ENCODE data around the gene RIPOR3. TPM values are rescaled to one million over a fixed set of nuclear protein-coding genes. Genes with fewer than 3 reads are reported as not detected.

RIPOR3 gene
- total RNA-seq, 2 experiments from 2014 or later: not detected

- H3K4me3 Mint-ChIP-seq: no peak overlapping the region
- H3K27me3 Mint-ChIP-seq: no peaks in the 10 kb centered on the region
- no peak overlapping the region for H3K27ac Mint-ChIP-seq
- H3K4me1 Mint-ChIP-seq: no peaks in the 10 kb centered on the region
- DNase-seq: no peak
- H3K9me3 Mint-ChIP-seq: no peaks in the 10 kb centered on the region
- H3K36me3 Mint-ChIP-seq: no peaks in the 10 kb centered on the region
These were observed 21.0 kb downstream of the RIPOR3 start for GRCh38 chr20:50670126-50670862.

- no peak overlapping the region for H3K27ac Mint-ChIP-seq
- no peaks in the 10 kb centered on the region for H3K9me3 Mint-ChIP-seq
- no peaks in the 10 kb centered on the region for H3K4me1 Mint-ChIP-seq
- no peak for DNase-seq
- no peaks in the 10 kb centered on the region for H3K36me3 Mint-ChIP-seq
- H3K27me3 Mint-ChIP-seq: no peaks in the 10 kb centered on the region
- no peak overlapping the region for H3K4me3 Mint-ChIP-seq
These were observed 22.5 kb downstream of the RIPOR3 start for GRCh38 chr20:50668798-50669197.

DNA sequence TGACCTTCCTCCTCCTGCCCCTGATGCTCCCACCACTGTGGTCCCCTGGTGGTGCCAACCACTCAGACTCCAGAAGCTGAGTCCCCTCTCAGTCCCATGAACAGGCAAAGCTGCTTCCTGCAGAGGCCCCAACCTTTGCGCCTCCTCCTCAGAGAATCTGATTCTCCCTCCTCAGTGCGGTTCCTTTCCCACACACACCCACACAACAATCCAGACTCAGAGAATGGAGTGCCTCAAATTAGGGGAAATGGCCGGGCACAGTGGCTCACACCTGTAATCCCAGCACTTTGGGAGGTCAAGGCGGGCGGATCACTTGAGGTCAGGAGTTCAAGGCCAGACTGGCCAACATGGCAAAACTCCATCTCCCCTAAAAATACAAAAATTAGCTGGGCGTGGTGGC is 23.0 kb downstream of the RIPOR3 start:
- Mint-ChIP-seq H3K27me3 (no peaks in the 10 kb centered on the region), H3K36me3 (no peaks in the 10 kb centered on the region), H3K9me3 (no peaks in the 10 kb centered on the region), H3K27ac (no peak overlapping the region), H3K4me3 (no peak overlapping the region), H3K4me1 (no peaks in the 10 kb centered on the region)
- no peak for DNase-seq

DNA sequence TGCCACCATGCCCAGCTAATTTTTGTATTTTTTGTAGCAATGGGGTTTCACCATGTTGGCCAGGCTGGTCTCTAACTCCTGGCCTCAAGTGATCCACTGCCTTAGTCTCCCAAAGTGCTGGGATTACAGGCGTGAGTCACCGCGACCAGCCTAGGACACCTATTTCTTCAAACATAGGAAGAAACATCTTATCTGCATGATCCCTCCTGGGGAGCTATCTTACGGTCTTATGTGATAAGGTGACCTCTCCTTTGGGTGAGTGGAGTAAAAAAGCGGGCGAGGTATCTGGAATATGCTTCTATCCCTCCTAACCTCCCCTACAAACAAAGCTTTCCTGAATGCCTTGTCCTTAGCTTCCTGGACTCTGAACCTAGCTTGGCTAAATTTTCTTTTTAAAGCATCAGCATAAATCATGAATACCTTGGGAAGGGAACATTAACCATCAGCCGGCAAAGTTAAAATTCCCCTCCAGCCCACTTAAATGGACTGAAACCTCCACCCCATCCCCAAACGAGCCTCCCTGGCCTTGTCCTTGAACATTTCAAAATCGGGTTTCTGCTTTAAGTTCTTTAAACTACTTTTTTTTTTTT is 24.5 kb downstream of the RIPOR3 start:
- Mint-ChIP-seq H3K36me3 (no peaks in the 10 kb centered on the region), H3K9me3 (no peaks in the 10 kb centered on the region), H3K27ac (no peak overlapping the region), H3K27me3 (no peaks in the 10 kb centered on the region), H3K4me3 (no peak overlapping the region), H3K4me1 (no peaks in the 10 kb centered on the region)
- no peak for DNase-seq

- Mint-ChIP-seq H3K27ac (no peak overlapping the region), H3K9me3 (no peaks in the 10 kb centered on the region), H3K36me3 (no peaks in the 10 kb centered on the region), H3K27me3 (no peaks in the 10 kb centered on the region), H3K4me3 (no peak overlapping the region), H3K4me1 (no peaks in the 10 kb centered on the region)
- no peak for DNase-seq
These were observed 27.1 kb downstream of the RIPOR3 start for GRCh38 chr20:50664254-50664653.

DNA sequence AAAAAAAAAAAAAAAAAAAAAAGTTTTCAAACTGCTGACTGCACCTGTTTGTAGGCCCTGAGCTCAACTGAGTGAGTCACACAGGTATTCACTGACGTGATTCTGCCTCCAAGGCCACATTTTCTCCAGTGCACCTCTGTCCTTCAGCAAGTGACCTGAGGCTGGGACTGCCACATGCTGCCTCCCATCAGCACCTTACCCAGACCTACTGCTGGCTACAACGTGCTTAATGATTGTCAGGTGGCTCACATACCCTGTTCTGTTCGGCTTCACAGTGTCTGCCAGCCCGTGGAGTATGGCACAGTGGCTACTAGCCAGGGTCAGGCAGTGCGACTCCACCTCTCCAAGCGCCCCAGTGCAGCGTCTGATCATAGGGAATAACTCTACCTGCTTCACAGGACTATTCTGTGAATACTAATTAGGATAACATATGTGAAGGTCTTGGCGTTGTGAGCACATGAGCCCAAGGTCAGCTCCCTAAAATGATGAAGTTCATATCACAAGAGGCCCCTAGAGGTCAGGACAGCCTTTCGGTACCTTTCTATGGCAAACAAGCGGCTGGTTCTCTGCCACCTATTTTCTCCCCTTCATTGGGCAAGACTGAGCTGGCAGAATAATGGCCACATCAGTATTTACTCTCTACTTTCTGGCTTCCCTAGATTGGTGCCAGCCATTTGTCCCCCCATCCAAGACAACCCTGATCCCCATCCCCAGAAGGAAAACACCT is 28.1 kb downstream of the RIPOR3 start:
- H3K4me1 Mint-ChIP-seq: no peaks in the 10 kb centered on the region

GRCh38 chr20:50659975-50660670 is 31.2 kb downstream of the RIPOR3 start:
- peaks cover 6% of the 10 kb centered on the region for H3K27me3 Mint-ChIP-seq
- H3K4me1 Mint-ChIP-seq: no peaks in the 10 kb centered on the region
- H3K9me3 Mint-ChIP-seq: no peaks in the 10 kb centered on the region
- no peak overlapping the region for H3K27ac Mint-ChIP-seq
- H3K4me3 Mint-ChIP-seq: no peak overlapping the region
- H3K36me3 Mint-ChIP-seq: no peaks in the 10 kb centered on the region
- no peak for DNase-seq

More for the DNA sequence above, 28.1 kb downstream of the RIPOR3 start:
- no peak for DNase-seq
- H3K27me3 Mint-ChIP-seq: peaks cover 6% of the 10 kb centered on the region
- H3K27ac Mint-ChIP-seq: no peak overlapping the region
- H3K4me3 Mint-ChIP-seq: no peak overlapping the region
- H3K9me3 Mint-ChIP-seq: no peaks in the 10 kb centered on the region
- no peaks in the 10 kb centered on the region for H3K36me3 Mint-ChIP-seq

DNA sequence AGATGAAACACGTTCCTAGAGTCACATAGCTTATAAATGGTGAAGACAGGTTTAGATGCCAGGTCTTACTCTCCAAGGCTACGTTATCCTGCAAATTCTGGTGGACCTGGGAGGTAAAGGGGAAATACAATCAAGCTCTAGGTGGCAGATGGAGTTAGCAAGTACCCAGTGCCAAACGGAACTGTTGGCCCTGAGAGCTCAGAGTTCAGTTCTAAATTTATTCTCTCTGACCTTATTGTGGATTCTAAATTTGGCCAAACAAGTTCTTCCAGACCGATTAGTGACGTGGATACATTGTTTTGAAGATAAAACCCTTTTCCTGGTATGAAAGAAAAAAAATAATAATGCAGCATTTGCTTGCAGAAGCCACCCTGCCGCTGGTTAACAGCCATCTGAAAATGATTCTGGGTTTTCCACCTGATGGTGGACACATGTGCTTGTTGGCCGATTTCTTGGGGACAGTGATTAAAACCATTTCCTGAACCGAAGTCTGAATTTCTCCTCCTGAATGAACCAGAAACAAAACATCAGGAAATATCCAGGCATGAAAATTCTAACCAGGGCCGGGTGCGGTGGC is 32.5 kb downstream of the RIPOR3 start:
- H3K4me3 Mint-ChIP-seq: no peak overlapping the region

DNA sequence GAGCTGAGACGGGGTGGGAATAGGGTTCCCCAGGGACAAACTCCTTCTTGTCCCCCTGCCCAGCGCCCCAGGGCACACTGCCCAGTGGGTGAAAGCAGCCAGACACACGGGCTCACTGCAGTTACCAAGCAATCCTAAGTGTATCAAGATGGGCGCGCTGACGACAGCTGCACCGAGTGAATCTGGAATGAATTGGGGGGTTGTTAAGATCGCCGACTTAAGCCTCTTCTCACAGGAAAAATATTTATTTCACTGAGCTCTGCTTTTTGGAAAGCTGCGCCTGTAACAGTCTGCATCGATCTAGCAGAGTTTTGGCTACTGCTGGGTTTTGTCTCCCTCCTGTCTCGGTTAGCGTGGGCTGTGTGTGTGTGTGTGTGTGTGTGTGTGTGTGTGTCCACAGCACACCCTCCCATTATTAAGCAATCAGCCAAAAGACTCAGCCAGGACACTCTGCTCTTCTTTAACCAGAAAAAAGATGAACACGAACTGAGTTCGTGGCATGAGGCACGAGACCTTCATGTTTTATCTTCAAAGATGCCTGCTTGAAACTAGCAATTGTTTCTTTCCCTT is 35.9 kb downstream of the RIPOR3 start:
- Mint-ChIP-seq H3K4me3 (no peak overlapping the region), H3K4me1 (no peaks in the 10 kb centered on the region), H3K36me3 (no peaks in the 10 kb centered on the region), H3K27ac (no peak overlapping the region), H3K27me3 (peaks cover 6% of the 10 kb centered on the region), H3K9me3 (no peaks in the 10 kb centered on the region)
- DNase-seq: no peak

More for the DNA sequence above, 32.5 kb downstream of the RIPOR3 start:
- no peaks in the 10 kb centered on the region for H3K4me1 Mint-ChIP-seq
- no peaks in the 10 kb centered on the region for H3K36me3 Mint-ChIP-seq
- H3K9me3 Mint-ChIP-seq: no peaks in the 10 kb centered on the region
- H3K27me3 Mint-ChIP-seq: peaks cover 6% of the 10 kb centered on the region
- no peak for DNase-seq
- no peak overlapping the region for H3K27ac Mint-ChIP-seq

DNA sequence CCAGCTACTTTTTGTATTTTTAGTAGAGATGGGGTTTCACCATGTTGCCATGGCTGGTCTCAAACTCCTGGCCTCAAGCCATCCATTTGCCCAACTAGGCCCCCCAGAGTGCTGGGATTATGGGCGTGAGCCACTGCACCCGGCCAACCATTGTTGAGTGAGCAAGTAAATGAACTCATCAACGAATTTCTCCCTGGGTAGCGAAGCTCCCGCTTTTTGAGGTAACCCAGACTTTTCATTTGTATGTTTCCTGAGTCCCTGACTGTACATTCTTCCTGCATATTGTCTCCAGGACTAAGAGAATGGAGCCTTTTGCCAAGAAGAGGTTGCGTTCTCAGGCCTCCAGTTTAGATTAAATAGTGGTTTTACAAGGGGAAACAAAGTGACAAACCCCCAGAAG is 36.4 kb downstream of the RIPOR3 start:
- Mint-ChIP-seq H3K9me3 (no peaks in the 10 kb centered on the region), H3K27me3 (peaks cover 6% of the 10 kb centered on the region), H3K4me3 (no peak overlapping the region), H3K27ac (no peak overlapping the region), H3K4me1 (no peaks in the 10 kb centered on the region), H3K36me3 (no peaks in the 10 kb centered on the region)
- DNase-seq: no peak

GRCh38 chr20:50652702-50653294 is 38.5 kb downstream of the RIPOR3 start:
- no peak for DNase-seq
- H3K36me3 Mint-ChIP-seq: no peaks in the 10 kb centered on the region
- no peak overlapping the region for H3K27ac Mint-ChIP-seq
- no peaks in the 10 kb centered on the region for H3K27me3 Mint-ChIP-seq
- no peaks in the 10 kb centered on the region for H3K4me1 Mint-ChIP-seq
- no peaks in the 10 kb centered on the region for H3K9me3 Mint-ChIP-seq
- no peak overlapping the region for H3K4me3 Mint-ChIP-seq

DNA sequence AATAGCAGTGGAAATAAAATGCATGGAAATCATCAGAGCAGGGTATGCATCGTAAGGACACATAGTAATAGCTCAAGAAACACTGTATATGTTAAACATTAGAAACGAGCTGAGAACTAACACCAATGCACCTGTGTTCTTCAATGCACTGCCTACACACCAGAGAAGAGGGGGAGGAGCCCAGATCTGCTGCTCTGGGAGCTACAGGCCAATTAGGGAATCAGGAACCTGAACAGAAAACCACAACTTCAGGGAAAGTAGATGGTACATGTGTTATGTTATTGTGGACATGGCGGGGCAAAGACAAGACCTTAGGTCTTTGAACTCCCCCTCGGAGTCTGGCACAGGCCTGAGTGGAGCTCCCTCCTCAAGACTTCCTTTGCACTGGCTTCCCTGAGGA is 39.7 kb downstream of the RIPOR3 start:
- Mint-ChIP-seq H3K36me3 (no peaks in the 10 kb centered on the region), H3K4me3 (no peak overlapping the region), H3K4me1 (no peaks in the 10 kb centered on the region), H3K27ac (no peak overlapping the region), H3K9me3 (no peaks in the 10 kb centered on the region), H3K27me3 (no peaks in the 10 kb centered on the region)
- no peak for DNase-seq

GRCh38 chr20:50649590-50649989 is 41.8 kb downstream of the RIPOR3 start:
- no peak overlapping the region for H3K4me3 Mint-ChIP-seq
- no peaks in the 10 kb centered on the region for H3K9me3 Mint-ChIP-seq
- H3K27me3 Mint-ChIP-seq: no peaks in the 10 kb centered on the region
- H3K36me3 Mint-ChIP-seq: no peaks in the 10 kb centered on the region
- DNase-seq: no peak
- H3K4me1 Mint-ChIP-seq: no peaks in the 10 kb centered on the region
- no peak overlapping the region for H3K27ac Mint-ChIP-seq

DNA sequence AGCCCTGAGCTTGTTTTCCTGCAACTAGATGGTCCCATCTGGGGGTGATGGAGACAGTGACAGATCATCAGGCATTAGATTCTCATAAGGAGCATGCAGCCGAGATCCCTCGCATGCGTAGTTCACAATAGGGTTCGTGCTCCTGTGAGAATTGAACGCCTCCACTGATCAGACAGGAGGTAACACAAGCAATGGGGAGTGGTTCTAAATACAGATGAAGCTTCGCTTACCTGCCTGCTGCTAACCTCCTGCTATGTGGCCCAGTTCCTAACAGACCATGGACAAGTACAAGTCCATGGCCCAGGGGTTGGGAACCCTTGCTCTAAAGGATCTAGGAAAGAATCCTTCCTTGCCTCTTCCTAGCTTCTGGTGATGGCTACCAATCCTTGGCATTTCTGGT is 42.7 kb downstream of the RIPOR3 start:
- H3K9me3 Mint-ChIP-seq: no peaks in the 10 kb centered on the region
- no peaks in the 10 kb centered on the region for H3K27me3 Mint-ChIP-seq
- no peaks in the 10 kb centered on the region for H3K4me1 Mint-ChIP-seq
- H3K27ac Mint-ChIP-seq: no peak overlapping the region
- no peak for DNase-seq
- no peaks in the 10 kb centered on the region for H3K36me3 Mint-ChIP-seq
- H3K4me3 Mint-ChIP-seq: no peak overlapping the region
